RWPE2 (cell line): ENCODE measurements around the gene DDX27.

ENCODE experiments used
- ATAC-seq: fragments of 200-7000 bp; cut with Tn5 transposase; 3 replicates; pipeline ENCODE4 v1.9.1; 2021; ENCODE audit warnings: low read depth
- DNase-seq: peaks from one replicate; pipeline ENCODE4 v3.0.0-alpha.2; 2020; ENCODE audit warnings: low spot score
- H3K27ac ChIP-seq: fragments of 450-650 bp; 2 replicates; pipeline ENCODE4 v1.5.1; 2017; ENCODE audit warnings: mild to moderate bottlenecking; ENCODE audit not compliant: poor library complexity, severe bottlenecking
- H3K27me3 ChIP-seq: fragments of 250-450 bp; sonication (Bioruptor Pico); 2 replicates; pipeline ENCODE4 v1.5.1; 2021; ENCODE audit warnings: mild to moderate bottlenecking, moderate library complexity; ENCODE audit not compliant: insufficient read depth, poor library complexity, severe bottlenecking
- H3K36me3 ChIP-seq: fragments of 250-450 bp; sonication (Bioruptor Pico); 2 replicates; pipeline ENCODE4 v1.5.1; 2020; ENCODE audit warnings: low read depth, mild to moderate bottlenecking, moderate library complexity
- H3K4me1 ChIP-seq: fragments of 250-450 bp; sonication (Bioruptor Pico); 2 replicates; pipeline ENCODE4 v1.5.1; 2021; ENCODE audit warnings: mild to moderate bottlenecking, moderate library complexity; ENCODE audit not compliant: insufficient read depth, poor library complexity, severe bottlenecking
- H3K4me3 ChIP-seq: fragments of 250-450 bp; sonication (Bioruptor Pico); 2 replicates; pipeline ENCODE4 v1.5.1; 2021; ENCODE audit warnings: mild to moderate bottlenecking, moderate library complexity; ENCODE audit not compliant: severe bottlenecking
- H3K9me3 ChIP-seq: fragments of 250-450 bp; sonication (Bioruptor Pico); 2 replicates; pipeline ENCODE4 v1.5.1; 2021; ENCODE audit warnings: mild to moderate bottlenecking, moderate library complexity; ENCODE audit not compliant: severe bottlenecking
- TF ChIP-seq, protein P1 (sequence below): fragments of 450-650 bp; IDR thresholded peaks from one replicate; pipeline ENCODE4 v1.5.1; 2017; ENCODE audit warnings: mild to moderate bottlenecking, moderate library complexity; ENCODE audit not compliant: poor library complexity, severe bottlenecking

The DDX27 gene

GRCh38 chr20:49229381-49229780 lies 10.2 kb downstream of the DDX27 start:
- H3K27ac ChIP-seq: no peak overlapping the region
- H3K36me3 ChIP-seq: peaks cover 90% of the 10 kb centered on the region
- H3K4me1 ChIP-seq: no peaks in the 10 kb centered on the region
- H3K9me3 ChIP-seq: no peaks in the 10 kb centered on the region
- no peaks in the 10 kb centered on the region for H3K27me3 ChIP-seq
- TF ChIP-seq, protein P1, sequence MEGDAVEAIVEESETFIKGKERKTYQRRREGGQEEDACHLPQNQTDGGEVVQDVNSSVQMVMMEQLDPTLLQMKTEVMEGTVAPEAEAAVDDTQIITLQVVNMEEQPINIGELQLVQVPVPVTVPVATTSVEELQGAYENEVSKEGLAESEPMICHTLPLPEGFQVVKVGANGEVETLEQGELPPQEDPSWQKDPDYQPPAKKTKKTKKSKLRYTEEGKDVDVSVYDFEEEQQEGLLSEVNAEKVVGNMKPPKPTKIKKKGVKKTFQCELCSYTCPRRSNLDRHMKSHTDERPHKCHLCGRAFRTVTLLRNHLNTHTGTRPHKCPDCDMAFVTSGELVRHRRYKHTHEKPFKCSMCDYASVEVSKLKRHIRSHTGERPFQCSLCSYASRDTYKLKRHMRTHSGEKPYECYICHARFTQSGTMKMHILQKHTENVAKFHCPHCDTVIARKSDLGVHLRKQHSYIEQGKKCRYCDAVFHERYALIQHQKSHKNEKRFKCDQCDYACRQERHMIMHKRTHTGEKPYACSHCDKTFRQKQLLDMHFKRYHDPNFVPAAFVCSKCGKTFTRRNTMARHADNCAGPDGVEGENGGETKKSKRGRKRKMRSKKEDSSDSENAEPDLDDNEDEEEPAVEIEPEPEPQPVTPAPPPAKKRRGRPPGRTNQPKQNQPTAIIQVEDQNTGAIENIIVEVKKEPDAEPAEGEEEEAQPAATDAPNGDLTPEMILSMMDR: no peak
- DNase-seq (no peak), ATAC-seq (no peak)
- no peak overlapping the region for H3K4me3 ChIP-seq

- Histone ChIP-seq H3K27me3 (no peaks in the 10 kb centered on the region), H3K4me3 (no peak overlapping the region), H3K36me3 (peaks cover 90% of the 10 kb centered on the region), H3K4me1 (no peaks in the 10 kb centered on the region), H3K9me3 (no peaks in the 10 kb centered on the region), H3K27ac (no peak overlapping the region)
- no peak for DNase-seq
- no peak for ATAC-seq
- TF ChIP-seq, protein P1: no peak
Observed at GRCh38 chr20:49230021-49230420, 10.8 kb downstream of the DDX27 start.

GRCh38 chr20:49230561-49231133 lies 11.4 kb downstream of the DDX27 start:
- Histone ChIP-seq H3K9me3 (no peaks in the 10 kb centered on the region), H3K4me1 (no peaks in the 10 kb centered on the region), H3K27ac (no peak overlapping the region), H3K36me3 (peaks cover 91% of the 10 kb centered on the region), H3K27me3 (no peaks in the 10 kb centered on the region), H3K4me3 (no peak overlapping the region)
- ATAC-seq (0 out of 3 replicates have a peak, but pooled peaks have one; percentile 11), DNase-seq (no peak)
- TF ChIP-seq, protein P1: no peak

GRCh38 chr20:49231471-49231870 lies 12.3 kb downstream of the DDX27 start:
- TF ChIP-seq, protein P1: no peak
- peaks cover 91% of the 10 kb centered on the region for H3K36me3 ChIP-seq
- no peaks in the 10 kb centered on the region for H3K4me1 ChIP-seq
- H3K27me3 ChIP-seq: no peaks in the 10 kb centered on the region
- H3K4me3 ChIP-seq: no peak overlapping the region
- no peaks in the 10 kb centered on the region for H3K9me3 ChIP-seq
- no peak for DNase-seq
- no peak overlapping the region for H3K27ac ChIP-seq
- no peak for ATAC-seq

DNA sequence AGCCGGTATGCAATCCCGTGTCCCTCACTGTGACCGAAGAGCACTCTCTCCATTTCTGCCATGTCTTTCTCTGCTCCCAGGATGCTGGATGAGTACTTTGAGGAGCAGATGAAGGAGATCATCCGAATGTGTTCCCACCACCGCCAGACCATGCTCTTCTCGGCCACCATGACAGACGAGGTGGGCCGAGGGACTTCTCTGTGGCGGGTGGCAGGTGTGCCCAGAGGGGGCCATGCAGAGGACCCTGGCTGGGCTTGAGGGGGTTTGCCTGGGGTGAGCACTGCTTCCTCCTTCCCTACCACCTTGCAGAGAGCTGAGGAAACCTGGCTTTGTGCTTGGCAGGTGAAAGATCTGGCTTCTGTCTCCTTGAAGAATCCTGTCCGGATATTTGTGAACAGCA lies 14.0 kb downstream of the DDX27 start:
- no peak overlapping the region for H3K4me3 ChIP-seq
- no peak for DNase-seq
- peaks cover 94% of the 10 kb centered on the region for H3K36me3 ChIP-seq
- no peaks in the 10 kb centered on the region for H3K9me3 ChIP-seq
- no peaks in the 10 kb centered on the region for H3K4me1 ChIP-seq
- no peak for ATAC-seq
- H3K27me3 ChIP-seq: no peaks in the 10 kb centered on the region
- TF ChIP-seq, protein P1: no peak
- H3K27ac ChIP-seq: no peak overlapping the region
